ENCODE measurements around the gene PLCD1.

PLCD1 gene

DNA sequence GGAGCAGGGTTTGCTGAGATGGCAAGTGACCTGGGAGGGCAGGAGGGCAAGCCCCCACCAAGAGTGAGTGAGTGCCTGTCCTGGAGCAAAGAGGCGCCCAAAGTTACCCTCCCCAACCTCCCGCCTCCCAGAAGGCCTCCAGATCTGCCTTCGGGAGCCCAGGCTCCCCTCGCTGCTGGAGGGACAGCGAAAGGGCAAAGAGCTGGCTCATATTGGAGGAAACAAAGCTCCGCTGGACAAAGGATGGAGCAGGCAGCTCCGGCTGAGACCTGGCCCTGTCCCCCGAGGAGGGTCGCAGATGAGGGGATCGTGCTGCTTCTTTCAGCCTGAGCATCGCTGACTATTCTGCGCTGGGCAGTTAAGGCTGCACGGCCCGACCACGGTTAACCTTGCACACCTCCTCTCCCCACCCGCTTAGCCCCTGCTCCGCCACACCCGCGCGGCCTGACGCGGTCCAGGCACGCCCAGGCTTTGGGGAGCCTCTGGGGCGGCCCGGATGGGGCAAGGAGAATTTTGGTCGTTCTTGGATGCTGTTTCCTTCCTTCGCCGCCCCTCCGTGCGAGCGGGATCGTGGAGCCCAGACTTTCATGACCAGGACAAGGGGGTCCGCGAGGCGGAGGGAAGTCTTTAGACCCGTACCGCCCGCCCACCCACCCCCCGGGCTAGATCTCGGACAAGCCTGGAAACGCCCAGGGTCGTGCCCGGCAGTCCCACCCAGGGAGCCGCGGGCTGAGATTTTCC is 651 bp downstream of the PLCD1 start:
- no peaks in the 10 kb centered on the region for H3K36me3 ChIP-seq (ENCODE audit: control insufficient read depth, insufficient read depth, low read length)
- DNase-seq (ENCODE audit: extremely low read depth, insufficient read length), result no peak
- no peaks in the 10 kb centered on the region; the same call in 1 of the 2 replicates for H3K27me3 ChIP-seq (replicated peaks; ENCODE audit: control insufficient read depth, insufficient read depth, low read length)
- TF ChIP-seq, protein P1, sequence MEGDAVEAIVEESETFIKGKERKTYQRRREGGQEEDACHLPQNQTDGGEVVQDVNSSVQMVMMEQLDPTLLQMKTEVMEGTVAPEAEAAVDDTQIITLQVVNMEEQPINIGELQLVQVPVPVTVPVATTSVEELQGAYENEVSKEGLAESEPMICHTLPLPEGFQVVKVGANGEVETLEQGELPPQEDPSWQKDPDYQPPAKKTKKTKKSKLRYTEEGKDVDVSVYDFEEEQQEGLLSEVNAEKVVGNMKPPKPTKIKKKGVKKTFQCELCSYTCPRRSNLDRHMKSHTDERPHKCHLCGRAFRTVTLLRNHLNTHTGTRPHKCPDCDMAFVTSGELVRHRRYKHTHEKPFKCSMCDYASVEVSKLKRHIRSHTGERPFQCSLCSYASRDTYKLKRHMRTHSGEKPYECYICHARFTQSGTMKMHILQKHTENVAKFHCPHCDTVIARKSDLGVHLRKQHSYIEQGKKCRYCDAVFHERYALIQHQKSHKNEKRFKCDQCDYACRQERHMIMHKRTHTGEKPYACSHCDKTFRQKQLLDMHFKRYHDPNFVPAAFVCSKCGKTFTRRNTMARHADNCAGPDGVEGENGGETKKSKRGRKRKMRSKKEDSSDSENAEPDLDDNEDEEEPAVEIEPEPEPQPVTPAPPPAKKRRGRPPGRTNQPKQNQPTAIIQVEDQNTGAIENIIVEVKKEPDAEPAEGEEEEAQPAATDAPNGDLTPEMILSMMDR (IDR thresholded peaks at IDR 0.05; ENCODE audit: insufficient read depth, low read length, poor library complexity, severe bottlenecking), result no peak
- H3K4me3 ChIP-seq (replicated peaks; ENCODE audit: low read depth, low read length), result no peak overlapping the region

DNA sequence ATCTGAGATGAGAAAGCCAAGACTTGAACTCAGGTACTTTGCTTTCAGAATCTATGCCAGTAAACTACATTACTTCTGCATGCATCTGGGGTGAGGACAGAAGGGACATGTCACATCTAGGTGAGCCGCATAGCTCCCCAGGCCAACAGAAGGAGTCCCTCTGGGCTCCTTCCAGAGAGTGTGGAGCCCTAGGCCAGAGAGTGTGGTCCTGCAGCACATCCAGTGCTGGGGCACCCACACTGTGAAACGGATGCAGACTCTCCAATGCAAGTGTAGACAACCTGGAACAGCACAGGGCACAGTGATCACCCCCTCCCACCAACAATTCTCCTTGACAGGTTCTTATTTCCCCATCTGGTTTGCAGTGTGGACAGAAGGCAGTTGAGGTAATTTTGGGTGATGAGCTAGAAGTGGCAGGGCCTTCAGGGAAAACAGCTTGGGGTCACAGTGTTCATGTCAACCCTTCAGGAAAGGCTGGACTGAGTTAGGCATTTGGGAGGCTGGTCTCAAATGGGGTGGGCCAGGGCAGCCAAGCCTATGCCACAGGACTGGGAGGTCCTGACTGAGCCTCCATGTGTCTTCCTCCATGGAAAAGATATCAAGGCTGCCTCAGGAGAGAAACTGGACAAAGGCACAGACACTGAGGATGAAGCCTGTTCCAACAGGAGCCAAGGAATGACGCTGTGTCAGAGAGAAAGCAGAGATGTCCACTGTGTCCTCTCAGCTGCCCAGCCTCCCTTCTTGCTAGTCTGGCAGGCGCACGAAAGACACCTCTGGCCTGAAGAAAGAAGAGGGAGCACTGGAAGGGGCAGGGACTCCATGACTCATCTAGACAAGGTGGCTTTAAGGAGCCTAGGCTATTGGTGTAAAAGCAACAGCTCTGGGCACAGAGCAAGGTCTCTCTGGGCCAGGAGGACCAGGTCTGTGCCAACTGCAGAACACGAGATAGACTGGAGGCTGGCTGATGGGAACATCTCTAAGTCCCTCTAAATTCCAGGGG is 1.7 kb downstream of the PLCD1 start:
- DNase-seq (ENCODE audit: extremely low read depth, insufficient read length), result no peak
- TF ChIP-seq, protein P1 (IDR thresholded peaks at IDR 0.05; ENCODE audit: insufficient read depth, low read length, poor library complexity, severe bottlenecking), result no peak
- H3K27me3 ChIP-seq (replicated peaks; ENCODE audit: control insufficient read depth, insufficient read depth, low read length), result no peaks in the 10 kb centered on the region; the same call in 1 of the 2 replicates
- no peak overlapping the region for H3K4me3 ChIP-seq (replicated peaks; ENCODE audit: low read depth, low read length)
- H3K36me3 ChIP-seq (ENCODE audit: control insufficient read depth, insufficient read depth, low read length), result no peaks in the 10 kb centered on the region

DNA sequence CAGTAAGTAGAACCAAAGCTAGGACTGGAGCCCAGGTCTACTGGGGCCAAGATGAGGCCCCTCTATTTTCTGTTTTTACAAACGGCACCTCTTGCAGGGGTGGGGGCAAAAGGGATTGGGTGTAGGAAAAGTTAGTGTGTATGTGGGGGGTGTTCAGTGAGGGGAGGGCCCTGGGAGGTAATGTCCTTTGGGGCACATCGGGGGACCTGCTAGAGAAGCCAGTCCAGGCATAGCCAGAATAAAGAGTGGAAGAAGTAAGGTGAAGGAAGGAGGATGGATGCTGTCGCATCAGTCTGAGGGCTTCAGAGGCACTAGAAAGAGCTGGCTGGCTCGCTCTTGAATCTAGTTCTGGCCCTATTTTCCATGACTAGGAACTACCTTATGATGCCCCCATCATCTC is 2.6 kb downstream of the PLCD1 start:
- no peaks in the 10 kb centered on the region; the same call in 1 of the 2 replicates for H3K27me3 ChIP-seq (replicated peaks; ENCODE audit: control insufficient read depth, insufficient read depth, low read length)
- DNase-seq (ENCODE audit: extremely low read depth, insufficient read length), result no peak
- no peak overlapping the region for H3K4me3 ChIP-seq (replicated peaks; ENCODE audit: low read depth, low read length)
- H3K36me3 ChIP-seq (ENCODE audit: control insufficient read depth, insufficient read depth, low read length), result no peaks in the 10 kb centered on the region
- TF ChIP-seq, protein P1 (IDR thresholded peaks at IDR 0.05; ENCODE audit: insufficient read depth, low read length, poor library complexity, severe bottlenecking), result no peak

DNA sequence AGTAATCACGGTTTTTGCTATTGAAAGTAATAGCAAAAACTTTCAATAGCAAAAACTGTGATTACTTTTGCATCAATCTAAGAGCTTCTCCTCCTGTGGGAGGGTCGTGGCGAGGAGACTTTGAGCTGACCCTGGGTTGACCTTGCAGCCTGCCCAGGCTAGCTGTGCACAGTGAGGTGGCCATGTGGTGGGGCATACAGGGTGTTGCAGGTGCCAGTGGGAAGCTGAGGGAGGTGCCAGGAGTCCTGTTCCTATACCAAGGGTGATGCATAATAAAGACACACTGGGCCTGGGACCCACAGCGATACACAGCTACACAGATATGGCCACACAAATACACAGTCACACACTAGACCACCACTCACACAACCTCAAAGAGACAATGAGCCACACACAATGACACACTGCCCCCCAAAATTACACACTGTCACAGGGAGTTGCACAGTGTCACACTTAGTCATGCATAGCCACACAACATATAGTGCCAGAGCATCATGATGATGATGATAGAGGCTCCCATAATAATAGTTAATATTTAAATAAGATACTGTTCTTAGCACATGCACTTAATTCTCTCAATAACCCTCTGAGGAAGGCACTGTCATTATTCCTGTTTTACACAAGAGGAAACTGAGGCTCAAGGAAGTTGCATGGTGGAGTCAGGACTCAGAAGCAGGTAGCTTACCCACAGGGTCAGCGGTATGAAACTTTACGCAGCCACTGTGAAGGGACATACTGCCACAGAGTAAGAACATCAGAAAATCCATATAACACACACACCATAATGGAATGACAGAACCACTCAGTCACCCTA is 6.3 kb downstream of the PLCD1 start:
- Histone ChIP-seq H3K27me3 (replicated peaks; ENCODE audit: control insufficient read depth, insufficient read depth, low read length) (no peaks in the 10 kb centered on the region), H3K4me3 (replicated peaks; ENCODE audit: low read depth, low read length) (no peak overlapping the region), H3K36me3 (ENCODE audit: control insufficient read depth, insufficient read depth, low read length) (no peaks in the 10 kb centered on the region)
- no peak for DNase-seq (ENCODE audit: extremely low read depth, insufficient read length)
- TF ChIP-seq, protein P1 (IDR thresholded peaks at IDR 0.05; ENCODE audit: insufficient read depth, low read length, poor library complexity, severe bottlenecking), result no peak

DNA sequence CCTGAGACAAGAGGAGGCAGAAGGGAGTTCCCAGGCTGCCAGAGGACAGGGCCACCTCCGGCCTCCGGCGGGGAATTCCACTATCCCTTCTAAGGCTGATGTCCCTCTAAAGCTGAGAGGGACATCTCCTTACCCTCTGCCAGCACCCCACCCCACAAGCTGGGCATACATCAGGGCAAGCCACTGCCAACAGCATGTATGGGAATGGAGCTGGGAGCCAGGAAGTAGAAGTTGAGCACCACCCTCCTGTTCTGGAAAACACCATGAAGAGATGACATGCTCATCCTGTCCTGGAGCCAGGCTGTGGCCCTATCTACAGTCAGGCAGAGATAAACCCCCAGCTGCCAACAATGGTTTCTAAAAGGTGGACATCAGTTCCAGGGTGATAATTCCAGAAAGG is 7.1 kb downstream of the PLCD1 start:
- Histone ChIP-seq H3K27me3 (replicated peaks; ENCODE audit: control insufficient read depth, insufficient read depth, low read length) (no peaks in the 10 kb centered on the region), H3K36me3 (ENCODE audit: control insufficient read depth, insufficient read depth, low read length) (no peaks in the 10 kb centered on the region), H3K4me3 (replicated peaks; ENCODE audit: low read depth, low read length) (no peak overlapping the region)
- TF ChIP-seq, protein P1 (IDR thresholded peaks at IDR 0.05; ENCODE audit: insufficient read depth, low read length, poor library complexity, severe bottlenecking), result no peak
- no peak for DNase-seq (ENCODE audit: extremely low read depth, insufficient read length)

Data from GM06990 (cell line).